ENCODE data around the gene TAS2R13.

- TF ChIP-seq POLR2AphosphoS5 (IDR thresholded peaks at IDR 0.05): no peak
- TF ChIP-seq, protein P1, sequence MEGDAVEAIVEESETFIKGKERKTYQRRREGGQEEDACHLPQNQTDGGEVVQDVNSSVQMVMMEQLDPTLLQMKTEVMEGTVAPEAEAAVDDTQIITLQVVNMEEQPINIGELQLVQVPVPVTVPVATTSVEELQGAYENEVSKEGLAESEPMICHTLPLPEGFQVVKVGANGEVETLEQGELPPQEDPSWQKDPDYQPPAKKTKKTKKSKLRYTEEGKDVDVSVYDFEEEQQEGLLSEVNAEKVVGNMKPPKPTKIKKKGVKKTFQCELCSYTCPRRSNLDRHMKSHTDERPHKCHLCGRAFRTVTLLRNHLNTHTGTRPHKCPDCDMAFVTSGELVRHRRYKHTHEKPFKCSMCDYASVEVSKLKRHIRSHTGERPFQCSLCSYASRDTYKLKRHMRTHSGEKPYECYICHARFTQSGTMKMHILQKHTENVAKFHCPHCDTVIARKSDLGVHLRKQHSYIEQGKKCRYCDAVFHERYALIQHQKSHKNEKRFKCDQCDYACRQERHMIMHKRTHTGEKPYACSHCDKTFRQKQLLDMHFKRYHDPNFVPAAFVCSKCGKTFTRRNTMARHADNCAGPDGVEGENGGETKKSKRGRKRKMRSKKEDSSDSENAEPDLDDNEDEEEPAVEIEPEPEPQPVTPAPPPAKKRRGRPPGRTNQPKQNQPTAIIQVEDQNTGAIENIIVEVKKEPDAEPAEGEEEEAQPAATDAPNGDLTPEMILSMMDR (IDR thresholded peaks at IDR 0.05): no peak
Measured at GRCh38 chr12:10884086-10884725, 25.2 kb downstream of the TAS2R13 start, which contains the start of gene PRH1.

Measured in sigmoid colon (tissue), 4 donors.